ENCODE data around the gene NFILZ.

DNA sequence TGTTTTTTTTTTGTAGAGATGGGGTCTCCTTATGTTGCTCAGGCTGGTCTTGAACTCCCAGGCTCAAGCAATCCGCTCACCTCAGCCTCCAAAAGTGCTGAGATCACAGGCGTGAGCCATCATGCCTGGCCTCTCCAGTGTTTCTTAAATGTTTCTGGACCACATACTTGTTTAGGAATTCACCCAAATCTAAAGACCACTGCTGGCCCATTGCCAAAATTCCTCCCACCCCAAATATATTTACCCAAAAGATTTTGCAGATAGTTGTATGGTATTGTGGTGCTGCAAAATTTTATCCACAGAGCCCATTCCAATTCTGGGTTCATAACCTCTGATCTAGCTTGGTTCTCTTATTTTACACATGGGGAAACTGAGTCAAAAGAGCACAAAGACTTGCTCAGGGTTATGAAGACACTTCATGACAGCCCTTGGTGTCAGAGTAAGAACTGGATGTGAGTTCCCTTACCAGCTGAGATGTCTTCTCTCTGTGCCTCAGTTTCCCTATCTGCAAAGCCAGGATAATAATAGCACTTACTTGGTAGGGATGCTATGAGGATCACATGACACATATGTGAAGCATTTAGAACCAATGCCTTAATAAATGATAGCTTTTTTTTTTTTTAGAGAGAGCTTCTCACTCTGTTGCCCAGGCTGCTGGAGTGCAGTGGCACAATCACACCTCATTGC lies 10.9 kb downstream of the NFILZ start:
- TF ChIP-seq, protein P1, sequence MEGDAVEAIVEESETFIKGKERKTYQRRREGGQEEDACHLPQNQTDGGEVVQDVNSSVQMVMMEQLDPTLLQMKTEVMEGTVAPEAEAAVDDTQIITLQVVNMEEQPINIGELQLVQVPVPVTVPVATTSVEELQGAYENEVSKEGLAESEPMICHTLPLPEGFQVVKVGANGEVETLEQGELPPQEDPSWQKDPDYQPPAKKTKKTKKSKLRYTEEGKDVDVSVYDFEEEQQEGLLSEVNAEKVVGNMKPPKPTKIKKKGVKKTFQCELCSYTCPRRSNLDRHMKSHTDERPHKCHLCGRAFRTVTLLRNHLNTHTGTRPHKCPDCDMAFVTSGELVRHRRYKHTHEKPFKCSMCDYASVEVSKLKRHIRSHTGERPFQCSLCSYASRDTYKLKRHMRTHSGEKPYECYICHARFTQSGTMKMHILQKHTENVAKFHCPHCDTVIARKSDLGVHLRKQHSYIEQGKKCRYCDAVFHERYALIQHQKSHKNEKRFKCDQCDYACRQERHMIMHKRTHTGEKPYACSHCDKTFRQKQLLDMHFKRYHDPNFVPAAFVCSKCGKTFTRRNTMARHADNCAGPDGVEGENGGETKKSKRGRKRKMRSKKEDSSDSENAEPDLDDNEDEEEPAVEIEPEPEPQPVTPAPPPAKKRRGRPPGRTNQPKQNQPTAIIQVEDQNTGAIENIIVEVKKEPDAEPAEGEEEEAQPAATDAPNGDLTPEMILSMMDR (IDR thresholded peaks at IDR 0.05; ENCODE audit: low read depth, low read length), result no peak
- no peak for TF ChIP-seq EZH2phosphoT487 (IDR thresholded peaks at IDR 0.05; ENCODE audit: low read depth)
